ENCODE data around the gene EPS8L2. TPM values are rescaled to one million over a fixed set of nuclear protein-coding genes. Genes with fewer than 3 reads are reported as not detected.
A peak's percentile ranks its signal among the peaks of the same experiment; 100 is the strongest.

Gene EPS8L2
- total RNA-seq, 1 donor: 47.9 TPM

- TF ChIP-seq, protein P1, sequence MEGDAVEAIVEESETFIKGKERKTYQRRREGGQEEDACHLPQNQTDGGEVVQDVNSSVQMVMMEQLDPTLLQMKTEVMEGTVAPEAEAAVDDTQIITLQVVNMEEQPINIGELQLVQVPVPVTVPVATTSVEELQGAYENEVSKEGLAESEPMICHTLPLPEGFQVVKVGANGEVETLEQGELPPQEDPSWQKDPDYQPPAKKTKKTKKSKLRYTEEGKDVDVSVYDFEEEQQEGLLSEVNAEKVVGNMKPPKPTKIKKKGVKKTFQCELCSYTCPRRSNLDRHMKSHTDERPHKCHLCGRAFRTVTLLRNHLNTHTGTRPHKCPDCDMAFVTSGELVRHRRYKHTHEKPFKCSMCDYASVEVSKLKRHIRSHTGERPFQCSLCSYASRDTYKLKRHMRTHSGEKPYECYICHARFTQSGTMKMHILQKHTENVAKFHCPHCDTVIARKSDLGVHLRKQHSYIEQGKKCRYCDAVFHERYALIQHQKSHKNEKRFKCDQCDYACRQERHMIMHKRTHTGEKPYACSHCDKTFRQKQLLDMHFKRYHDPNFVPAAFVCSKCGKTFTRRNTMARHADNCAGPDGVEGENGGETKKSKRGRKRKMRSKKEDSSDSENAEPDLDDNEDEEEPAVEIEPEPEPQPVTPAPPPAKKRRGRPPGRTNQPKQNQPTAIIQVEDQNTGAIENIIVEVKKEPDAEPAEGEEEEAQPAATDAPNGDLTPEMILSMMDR (IDR thresholded peaks at IDR 0.05; ENCODE audit: insufficient read depth, low read length): no peak
- DNase-seq (ENCODE audit: low read depth): no peak
- no peak overlapping the region for H3K4me3 ChIP-seq (ENCODE audit: low read depth, low read length)
Measured at GRCh38 chr11:660681-661444, 45.2 kb upstream of the EPS8L2 start.

DNA sequence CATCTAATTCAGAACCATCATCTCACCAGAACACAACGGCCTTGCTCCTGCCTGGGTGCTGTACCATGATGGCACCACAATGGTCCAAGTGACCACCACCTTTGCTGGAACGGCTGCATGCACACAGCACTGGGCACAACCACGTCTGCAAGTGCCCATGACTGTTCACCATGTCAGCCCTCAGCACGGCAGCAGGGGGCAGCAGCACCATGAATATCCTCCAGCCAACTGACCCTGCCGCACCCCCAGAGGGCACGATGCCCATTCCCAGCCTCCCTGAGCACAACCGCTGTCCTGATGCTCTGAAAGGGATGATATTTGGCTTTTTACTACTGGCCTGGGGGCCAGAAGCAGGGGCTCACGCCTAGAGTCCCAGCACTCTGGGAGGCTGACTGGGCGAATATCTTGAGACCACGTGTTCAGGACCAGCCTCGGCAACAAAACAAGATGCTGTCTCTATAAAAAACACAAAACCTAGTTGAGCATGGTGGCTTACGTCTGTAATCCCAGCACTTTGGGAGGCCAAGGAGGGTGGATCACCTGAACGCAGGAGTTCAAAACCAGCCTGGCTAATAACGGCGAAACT is 43.2 kb upstream of the EPS8L2 start:
- TF ChIP-seq, protein P1 (IDR thresholded peaks at IDR 0.05; ENCODE audit: insufficient read depth, low read length): peak; percentile 76
- H3K4me3 ChIP-seq (ENCODE audit: low read depth, low read length): no peak overlapping the region
- DNase-seq (ENCODE audit: low read depth): peak; percentile 68

GRCh38 chr11:665062-665703 is 40.8 kb upstream of the EPS8L2 start:
- TF ChIP-seq, protein P1 (IDR thresholded peaks at IDR 0.05; ENCODE audit: insufficient read depth, low read length): no peak
- H3K4me3 ChIP-seq (ENCODE audit: low read depth, low read length): no peak overlapping the region
- peak; percentile 41 for DNase-seq (ENCODE audit: low read depth)

- TF ChIP-seq, protein P1 (IDR thresholded peaks at IDR 0.05; ENCODE audit: insufficient read depth, low read length): no peak
- peak; percentile 59 for DNase-seq (ENCODE audit: low read depth)
- no peak overlapping the region for H3K4me3 ChIP-seq (ENCODE audit: low read depth, low read length)
Measured at GRCh38 chr11:665704-666281, 40.2 kb upstream of the EPS8L2 start.

DNA sequence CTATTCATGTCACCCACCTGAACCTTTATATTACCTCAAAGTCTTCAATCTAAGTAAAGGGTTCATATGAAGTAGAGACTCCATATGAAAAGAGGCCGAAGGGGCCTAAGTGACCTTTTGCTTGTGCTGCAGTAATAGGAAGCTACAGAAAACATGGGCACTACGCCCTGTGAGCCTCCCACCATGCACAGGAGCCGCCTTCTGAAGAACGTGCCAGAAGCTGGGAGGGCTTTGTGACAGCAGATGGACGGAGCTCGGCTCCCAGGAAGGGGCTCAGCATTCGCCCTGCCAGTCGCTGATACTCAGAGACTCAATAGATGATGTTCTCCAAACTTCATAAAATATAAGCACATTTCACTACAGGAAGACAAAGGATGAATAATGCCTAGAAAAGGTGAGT is 32.2 kb upstream of the EPS8L2 start:
- H3K4me3 ChIP-seq (ENCODE audit: low read depth, low read length): no peak overlapping the region
- DNase-seq (ENCODE audit: low read depth): no peak
- TF ChIP-seq, protein P1 (IDR thresholded peaks at IDR 0.05; ENCODE audit: insufficient read depth, low read length): no peak

DNA sequence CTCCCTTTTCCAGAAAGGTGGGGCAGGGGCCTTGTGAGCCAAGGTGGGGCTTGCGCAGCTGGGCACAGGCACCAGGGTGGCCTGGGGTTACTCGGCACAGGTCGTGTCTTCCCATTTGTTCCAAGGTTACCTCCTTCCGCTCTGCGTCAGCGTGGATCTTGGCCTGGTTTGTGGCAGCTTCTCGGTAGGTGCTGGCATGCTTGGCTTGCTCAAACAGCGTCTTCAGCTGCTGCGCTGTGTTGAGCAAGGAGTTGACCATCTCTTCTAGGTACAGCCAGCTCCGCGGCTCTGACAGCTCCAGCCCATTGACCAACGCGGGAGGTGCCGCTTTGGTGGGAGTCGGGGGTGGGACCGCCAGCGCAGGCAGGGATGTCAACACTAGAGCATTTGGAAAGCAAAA is 31.6 kb upstream of the EPS8L2 start:
- H3K4me3 ChIP-seq (ENCODE audit: low read depth, low read length): no peak overlapping the region
- TF ChIP-seq, protein P1 (IDR thresholded peaks at IDR 0.05; ENCODE audit: insufficient read depth, low read length): no peak

More for the DNA sequence above, 31.6 kb upstream of the EPS8L2 start:
- no peak for DNase-seq (ENCODE audit: low read depth)

Data from fibroblast of the aortic adventitia (primary cell).